ENCODE data around the gene RIPOR2. TPM values are rescaled to one million over a fixed set of nuclear protein-coding genes. Genes with fewer than 3 reads are reported as not detected.

The RIPOR2 gene
- total and polyA plus RNA-seq, 2 experiments from 2014 or later = 9.5 to 22.5 TPM

GRCh38 chr6:24880451-24880850, 55.3 kb downstream of the RIPOR2 start:
- peaks cover 50% of the 10 kb centered on the region for H3K4me1 Mint-ChIP-seq

More at GRCh38 chr6:24880451-24880850, 55.3 kb downstream of the RIPOR2 start:
- Mint-ChIP-seq H3K9me3 (peaks cover 14% of the 10 kb centered on the region; the same call in 2 of the 3 replicates), H3K4me3 (no peak overlapping the region), H3K36me3 (ENCODE audit: low read depth) (peaks cover 15% of the 10 kb centered on the region), H3K27ac (no peak overlapping the region), H3K27me3 (ENCODE audit: insufficient read depth, low read depth, poor library complexity) (peaks cover 10% of the 10 kb centered on the region)
- ATAC-seq = no peak
- Histone ChIP-seq H3K4me3 (no peak overlapping the region), H3K36me3 (ENCODE audit: insufficient read depth) (no peaks in the 10 kb centered on the region), H3K27ac (ENCODE audit: low read depth) (no peak overlapping the region), H3F3A (replicated peaks; ENCODE audit: low read depth) (no peaks in the 10 kb centered on the region), H3K27me3 (ENCODE audit: insufficient read depth) (no peaks in the 10 kb centered on the region), H3K79me2 (replicated peaks; ENCODE audit: insufficient read depth) (no peaks in the 10 kb centered on the region), H3K9me2 (ENCODE audit: insufficient read depth) (no peaks in the 10 kb centered on the region), H4K20me1 (replicated peaks; ENCODE audit: insufficient read depth) (no peaks in the 10 kb centered on the region), H3K4me1 (ENCODE audit: insufficient read depth) (peaks cover 39% of the 10 kb centered on the region), H2AFZ (no peak overlapping the region), H3K4me2 (no peak overlapping the region)
- TF ChIP-seq POLR2AphosphoS5 (IDR thresholded peaks at IDR 0.05; ENCODE audit: low read depth) (no peak), STAT1 (IDR thresholded peaks at IDR 0.05; ENCODE audit: unreplicated experiment) (no peak), ZNF462 (CRISPR knock-in tag; IDR thresholded peaks at IDR 0.05) (no peak), NANOG (IDR thresholded peaks at IDR 0.05; ENCODE audit: borderline replicate concordance) (no peak), REST (IDR thresholded peaks at IDR 0.05; ENCODE audit: unreplicated experiment) (no peak), ZNF331 (CRISPR knock-in tag; IDR thresholded peaks at IDR 0.05; ENCODE audit: low read depth) (no peak), EZH2phosphoT487 (IDR thresholded peaks at IDR 0.05; ENCODE audit: unreplicated experiment) (no peak), ETS1 (IDR thresholded peaks at IDR 0.05) (no peak), JUNB (IDR thresholded peaks at IDR 0.05; ENCODE audit: unreplicated experiment) (no peak), ZNF114 (CRISPR knock-in tag; IDR thresholded peaks at IDR 0.05) (no peak), EZH2 (IDR thresholded peaks at IDR 0.05; ENCODE audit: low read depth, unreplicated experiment) (no peak), CTCF (conservative IDR thresholded peaks at IDR 0.05; ENCODE audit: low read depth in 2 of 2) (no peak), CREB1 (CRISPR knock-in tag; IDR thresholded peaks at IDR 0.05; ENCODE audit: low read depth) (no peak)
- no peak for DNase-seq (ENCODE audit: low spot score)

Data from GM23338 (cell line).